ENCODE data around the gene BCKDK.

The BCKDK gene

GRCh38 chr16:31084584-31085302 lies 23.4 kb upstream of the BCKDK start:
- Histone ChIP-seq H3K9me3 (ENCODE audit: control insufficient read depth, insufficient read depth, low read length) (no peaks in the 10 kb centered on the region), H3K27ac (ENCODE audit: low read depth, low read length) (no peak overlapping the region), H3K36me3 (ENCODE audit: control insufficient read depth, low read length) (peaks cover 60% of the 10 kb centered on the region), H3K79me2 (ENCODE audit: control insufficient read depth, low read length) (peaks cover 16% of the 10 kb centered on the region), H3K9me2 (replicated peaks; ENCODE audit: control insufficient read depth, low read length) (no peaks in the 10 kb centered on the region), H4K20me1 (ENCODE audit: control insufficient read depth, insufficient read depth, low read depth, low read length) (0 out of 2 replicates have a peak, but pooled peaks cover 4% of the 10 kb centered on the region), H3F3A (ENCODE audit: control insufficient read depth, insufficient read depth) (no peaks in the 10 kb centered on the region), H3K4me2 (ENCODE audit: low read length) (no peak overlapping the region), H3K27me3 (ENCODE audit: control insufficient read depth, low read length) (no peaks in the 10 kb centered on the region), H3K4me3 (ENCODE audit: low read length) (no peak overlapping the region), H3K4me1 (ENCODE audit: control insufficient read depth, low read length) (peaks cover 3% of the 10 kb centered on the region; the same call in 1 of the 2 replicates)
- no peak for TF ChIP-seq CTCF (IDR thresholded peaks at IDR 0.05; ENCODE audit: low read depth, low read length, poor library complexity, severe bottlenecking)
- TF ChIP-seq EZH2phosphoT487 (IDR thresholded peaks at IDR 0.05; ENCODE audit: borderline replicate concordance, low read length): no peak

DNA sequence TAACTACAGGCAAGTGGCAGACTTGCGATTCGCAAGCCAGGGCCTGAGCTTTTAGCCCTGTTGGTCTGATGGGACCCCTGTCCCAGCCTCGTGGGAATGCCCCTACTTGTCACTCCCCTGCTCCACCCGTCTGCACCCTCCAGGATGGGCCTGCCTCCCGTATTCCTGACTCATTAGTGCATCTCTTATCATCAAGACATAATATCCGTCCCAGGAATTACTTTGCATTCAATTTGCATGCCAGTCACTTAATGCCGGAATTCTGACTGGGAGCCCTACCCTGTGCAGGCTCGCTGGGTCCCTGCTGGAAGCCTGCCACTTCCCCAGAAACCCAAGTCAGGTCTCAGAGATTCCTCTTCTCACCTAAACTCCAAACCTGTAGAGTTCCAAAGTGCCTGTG lies 22.8 kb upstream of the BCKDK start:
- Histone ChIP-seq H4K20me1 (ENCODE audit: control insufficient read depth, insufficient read depth, low read depth, low read length) (0 out of 2 replicates have a peak, but pooled peaks cover 4% of the 10 kb centered on the region), H3F3A (ENCODE audit: control insufficient read depth, insufficient read depth) (no peaks in the 10 kb centered on the region), H3K27me3 (ENCODE audit: control insufficient read depth, low read length) (no peaks in the 10 kb centered on the region), H3K4me2 (ENCODE audit: low read length) (no peak overlapping the region), H3K4me1 (ENCODE audit: control insufficient read depth, low read length) (peaks cover 3% of the 10 kb centered on the region; the same call in 1 of the 2 replicates), H3K36me3 (ENCODE audit: control insufficient read depth, low read length) (peaks cover 54% of the 10 kb centered on the region), H3K27ac (ENCODE audit: low read depth, low read length) (no peak overlapping the region), H3K9me2 (replicated peaks; ENCODE audit: control insufficient read depth, low read length) (no peaks in the 10 kb centered on the region), H3K79me2 (ENCODE audit: control insufficient read depth, low read length) (peaks cover 10% of the 10 kb centered on the region), H3K4me3 (ENCODE audit: low read length) (no peak overlapping the region), H3K9me3 (ENCODE audit: control insufficient read depth, insufficient read depth, low read length) (no peaks in the 10 kb centered on the region)
- TF ChIP-seq EZH2phosphoT487 (IDR thresholded peaks at IDR 0.05; ENCODE audit: borderline replicate concordance, low read length): no peak
- TF ChIP-seq CTCF (IDR thresholded peaks at IDR 0.05; ENCODE audit: low read depth, low read length, poor library complexity, severe bottlenecking): no peak

GRCh38 chr16:31085873-31086628 lies 22.1 kb upstream of the BCKDK start:
- H3K4me2 ChIP-seq (ENCODE audit: low read length): no peak overlapping the region
- peaks cover 8% of the 10 kb centered on the region for H3K79me2 ChIP-seq (ENCODE audit: control insufficient read depth, low read length)
- no peaks in the 10 kb centered on the region for H3K9me3 ChIP-seq (ENCODE audit: control insufficient read depth, insufficient read depth, low read length)
- TF ChIP-seq EZH2phosphoT487 (IDR thresholded peaks at IDR 0.05; ENCODE audit: borderline replicate concordance, low read length) (no peak), CTCF (IDR thresholded peaks at IDR 0.05; ENCODE audit: low read depth, low read length, poor library complexity, severe bottlenecking) (no peak)
- H3K27me3 ChIP-seq (ENCODE audit: control insufficient read depth, low read length): no peaks in the 10 kb centered on the region
- peaks cover 54% of the 10 kb centered on the region for H3K36me3 ChIP-seq (ENCODE audit: control insufficient read depth, low read length)
- H3K4me3 ChIP-seq (ENCODE audit: low read length): no peak overlapping the region
- 0 out of 2 replicates have a peak, but pooled peaks cover 4% of the 10 kb centered on the region for H4K20me1 ChIP-seq (ENCODE audit: control insufficient read depth, insufficient read depth, low read depth, low read length)
- H3K27ac ChIP-seq (ENCODE audit: low read depth, low read length): no peak overlapping the region
- no peaks in the 10 kb centered on the region for H3F3A ChIP-seq (ENCODE audit: control insufficient read depth, insufficient read depth)
- no peaks in the 10 kb centered on the region for H3K9me2 ChIP-seq (replicated peaks; ENCODE audit: control insufficient read depth, low read length)
- peaks cover 3% of the 10 kb centered on the region; the same call in 1 of the 2 replicates for H3K4me1 ChIP-seq (ENCODE audit: control insufficient read depth, low read length)
